GM12801 (cell line): Measurements from ENCODE around the gene ELK4.

ENCODE experiments used
- TF ChIP-seq, protein P1 (sequence below): IDR thresholded peaks from one replicate; pipeline ENCODE4 v1.5.1; 2011; ENCODE audit warnings: control low read depth; ENCODE audit not compliant: insufficient read length; ENCODE audit errors: extremely low read depth

The ELK4 gene, protein sequence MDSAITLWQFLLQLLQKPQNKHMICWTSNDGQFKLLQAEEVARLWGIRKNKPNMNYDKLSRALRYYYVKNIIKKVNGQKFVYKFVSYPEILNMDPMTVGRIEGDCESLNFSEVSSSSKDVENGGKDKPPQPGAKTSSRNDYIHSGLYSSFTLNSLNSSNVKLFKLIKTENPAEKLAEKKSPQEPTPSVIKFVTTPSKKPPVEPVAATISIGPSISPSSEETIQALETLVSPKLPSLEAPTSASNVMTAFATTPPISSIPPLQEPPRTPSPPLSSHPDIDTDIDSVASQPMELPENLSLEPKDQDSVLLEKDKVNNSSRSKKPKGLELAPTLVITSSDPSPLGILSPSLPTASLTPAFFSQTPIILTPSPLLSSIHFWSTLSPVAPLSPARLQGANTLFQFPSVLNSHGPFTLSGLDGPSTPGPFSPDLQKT

DNA sequence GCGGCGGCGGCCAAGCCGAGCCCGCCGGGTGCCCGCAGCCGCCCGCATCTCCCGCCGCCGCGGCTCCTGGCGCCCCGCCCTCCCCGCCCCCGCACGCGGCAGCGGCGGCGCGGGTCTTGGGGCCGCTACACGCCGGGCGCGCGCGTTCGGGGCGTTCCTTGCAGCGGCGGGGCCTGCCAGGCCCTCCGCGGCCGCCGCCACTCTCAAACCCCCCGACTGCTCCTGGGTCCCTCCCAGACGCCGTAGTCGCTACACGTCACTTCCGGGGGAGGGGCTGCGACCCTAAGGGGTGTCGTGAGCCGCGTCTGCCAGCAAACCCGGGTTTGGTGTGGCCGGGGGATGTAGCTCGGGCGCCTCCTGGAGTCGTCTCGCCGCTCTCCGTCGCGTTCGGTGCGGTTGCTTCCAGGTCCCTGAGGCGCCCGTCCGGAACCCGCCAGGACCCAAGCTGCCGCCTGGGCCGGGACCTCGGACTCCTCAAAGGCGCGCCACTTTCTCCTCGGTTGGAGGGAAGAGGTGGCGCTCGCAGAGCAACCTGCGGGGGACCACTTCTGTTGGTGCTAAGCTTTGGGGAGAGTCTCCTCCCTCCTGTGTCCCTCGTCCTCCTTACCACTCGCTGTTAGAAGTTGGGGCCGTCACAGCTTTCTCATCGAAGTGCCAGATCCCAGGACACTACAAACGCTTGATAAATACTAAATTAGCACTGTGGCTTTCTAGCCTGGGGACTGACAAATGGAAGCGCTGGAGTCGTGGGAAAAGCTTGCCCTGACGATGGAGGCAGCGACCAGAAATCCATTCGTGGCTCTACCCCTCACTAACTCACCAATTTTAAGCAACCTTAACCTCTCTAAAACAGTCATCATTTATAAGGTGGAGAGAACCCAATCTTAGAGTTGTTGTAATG, at the start of gene ELK4:
Gene ELK4, minus strand, starts transcription at position 244 of the 901 bp plus-strand sequence. CDS start 8,129 bp downstream, outside the sequence.
- TF ChIP-seq, protein P1, sequence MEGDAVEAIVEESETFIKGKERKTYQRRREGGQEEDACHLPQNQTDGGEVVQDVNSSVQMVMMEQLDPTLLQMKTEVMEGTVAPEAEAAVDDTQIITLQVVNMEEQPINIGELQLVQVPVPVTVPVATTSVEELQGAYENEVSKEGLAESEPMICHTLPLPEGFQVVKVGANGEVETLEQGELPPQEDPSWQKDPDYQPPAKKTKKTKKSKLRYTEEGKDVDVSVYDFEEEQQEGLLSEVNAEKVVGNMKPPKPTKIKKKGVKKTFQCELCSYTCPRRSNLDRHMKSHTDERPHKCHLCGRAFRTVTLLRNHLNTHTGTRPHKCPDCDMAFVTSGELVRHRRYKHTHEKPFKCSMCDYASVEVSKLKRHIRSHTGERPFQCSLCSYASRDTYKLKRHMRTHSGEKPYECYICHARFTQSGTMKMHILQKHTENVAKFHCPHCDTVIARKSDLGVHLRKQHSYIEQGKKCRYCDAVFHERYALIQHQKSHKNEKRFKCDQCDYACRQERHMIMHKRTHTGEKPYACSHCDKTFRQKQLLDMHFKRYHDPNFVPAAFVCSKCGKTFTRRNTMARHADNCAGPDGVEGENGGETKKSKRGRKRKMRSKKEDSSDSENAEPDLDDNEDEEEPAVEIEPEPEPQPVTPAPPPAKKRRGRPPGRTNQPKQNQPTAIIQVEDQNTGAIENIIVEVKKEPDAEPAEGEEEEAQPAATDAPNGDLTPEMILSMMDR = no peak

DNA sequence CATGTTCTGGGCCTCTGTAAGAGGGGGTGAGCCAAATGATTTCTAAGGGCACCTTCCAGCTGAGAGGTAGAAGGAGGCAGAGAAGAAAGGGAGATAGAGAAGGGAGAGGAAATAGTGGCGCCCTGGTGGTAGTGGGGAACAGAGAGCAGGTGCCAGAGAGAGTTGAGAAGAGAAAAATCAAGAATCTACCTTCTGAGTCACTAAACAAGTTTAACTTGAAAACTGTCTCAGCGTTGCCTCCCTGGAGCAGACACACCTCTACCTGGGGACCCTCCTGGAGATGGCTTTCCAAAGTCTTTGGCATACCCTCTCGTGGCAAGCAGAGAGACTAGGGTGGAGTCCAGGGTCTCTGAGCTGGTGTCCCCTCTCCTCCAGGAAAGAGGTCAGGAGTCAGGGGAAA, 49.6 kb upstream of the ELK4 start:
- TF ChIP-seq, protein P1 = no peak

DNA sequence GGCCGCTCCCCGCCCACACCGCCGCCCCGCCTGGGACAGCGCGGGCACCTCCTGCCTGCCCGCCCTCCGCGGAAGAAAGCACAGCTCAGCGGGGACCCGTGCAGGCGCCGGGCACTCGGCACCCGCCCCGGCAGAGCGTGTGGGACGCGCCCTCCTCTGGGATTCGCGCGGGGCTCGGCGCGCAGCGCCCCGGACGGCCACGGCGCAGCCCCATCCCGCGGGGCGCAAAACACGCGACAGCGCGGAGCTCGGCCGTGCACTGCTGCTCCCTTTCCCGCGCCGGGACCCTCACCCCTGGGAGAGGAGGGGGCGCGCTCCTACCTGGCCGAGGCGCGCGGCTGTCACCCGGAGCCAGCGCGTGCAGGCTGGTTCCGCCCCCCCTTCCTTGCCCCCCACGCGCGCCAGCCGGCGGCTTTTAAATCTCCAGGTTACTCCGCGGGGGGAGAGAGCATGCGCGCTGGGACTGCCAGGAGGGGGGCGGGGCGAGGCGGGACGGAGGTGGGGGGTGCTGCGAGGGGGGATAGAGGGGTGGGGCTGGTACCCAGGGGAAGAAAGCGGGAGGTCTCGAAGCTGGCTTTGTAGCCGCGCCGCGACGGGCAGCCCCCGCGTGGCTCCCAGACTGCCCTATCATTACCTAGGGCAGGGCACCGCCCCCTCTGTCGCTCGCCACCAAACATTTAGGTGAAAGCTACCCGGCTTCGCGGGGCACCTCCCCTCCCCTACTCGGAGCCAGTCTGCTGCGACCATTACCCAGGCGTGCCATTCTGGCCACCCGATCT, 48.5 kb upstream of the ELK4 start, which contains the start of gene SLC45A3:
Gene SLC45A3, minus strand, starts transcription at position 437 of the 779 bp plus-strand sequence. CDS start 15,853 bp downstream, outside the sequence.
- TF ChIP-seq, protein P1 = no peak

DNA sequence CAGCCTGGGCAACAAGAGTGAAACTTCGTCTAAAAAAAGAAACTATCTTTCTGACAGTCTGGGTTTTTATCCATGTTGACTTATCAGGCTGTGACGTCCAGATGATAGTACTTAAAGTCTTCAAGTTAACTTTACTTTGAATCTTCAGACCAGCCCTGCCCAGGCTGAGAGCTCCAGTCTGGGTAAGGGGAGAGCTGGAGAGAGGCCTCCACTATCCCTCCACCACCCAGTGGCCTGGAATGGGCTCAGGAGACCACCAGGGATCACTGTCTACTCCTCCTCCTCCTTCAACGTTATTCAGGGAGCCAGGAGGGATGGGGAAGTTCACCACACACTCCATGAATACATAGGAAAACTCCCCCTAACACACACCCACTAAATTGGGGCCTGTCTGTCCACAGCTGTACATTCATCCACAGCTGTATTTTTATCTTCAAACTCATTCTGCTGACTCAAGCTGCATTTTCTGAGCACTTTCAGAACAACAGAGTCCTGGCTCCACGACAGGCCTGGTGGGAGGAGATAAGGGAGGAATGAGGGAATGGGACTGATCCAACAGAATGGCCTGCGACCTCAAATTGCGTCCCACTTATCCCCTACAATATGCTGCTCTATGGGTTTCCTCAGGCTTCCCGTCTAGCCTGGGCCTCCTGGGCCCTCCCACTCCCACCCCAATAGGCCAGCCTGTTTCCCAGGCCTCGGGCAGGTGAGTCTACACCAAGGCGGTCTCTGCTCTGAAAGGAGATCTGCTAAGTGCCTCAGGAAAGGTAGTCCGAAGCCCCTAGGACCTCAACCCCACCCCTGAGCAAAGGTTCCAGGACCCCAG, 46.7 kb upstream of the ELK4 start:
- TF ChIP-seq, protein P1 = no peak

DNA sequence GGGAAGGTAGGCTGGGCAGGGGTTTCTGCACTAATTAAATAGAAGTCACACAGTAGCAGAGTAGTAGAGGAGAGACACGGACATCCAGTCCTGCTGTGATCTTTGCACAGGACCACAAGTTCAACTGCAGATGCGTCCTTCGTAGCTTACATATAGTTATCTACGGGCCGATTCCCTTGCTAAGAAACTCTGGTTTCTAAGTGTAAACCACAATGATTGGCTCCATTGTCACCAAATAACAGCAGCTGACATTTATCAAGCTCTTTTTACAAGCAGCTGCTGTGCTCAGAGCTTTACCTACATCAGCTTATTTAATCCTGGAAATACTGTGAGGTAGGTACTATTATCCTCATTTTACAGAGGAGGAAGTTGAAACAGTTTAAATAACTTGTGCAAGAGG, 45.4 kb upstream of the ELK4 start:
- TF ChIP-seq, protein P1 = no peak

DNA sequence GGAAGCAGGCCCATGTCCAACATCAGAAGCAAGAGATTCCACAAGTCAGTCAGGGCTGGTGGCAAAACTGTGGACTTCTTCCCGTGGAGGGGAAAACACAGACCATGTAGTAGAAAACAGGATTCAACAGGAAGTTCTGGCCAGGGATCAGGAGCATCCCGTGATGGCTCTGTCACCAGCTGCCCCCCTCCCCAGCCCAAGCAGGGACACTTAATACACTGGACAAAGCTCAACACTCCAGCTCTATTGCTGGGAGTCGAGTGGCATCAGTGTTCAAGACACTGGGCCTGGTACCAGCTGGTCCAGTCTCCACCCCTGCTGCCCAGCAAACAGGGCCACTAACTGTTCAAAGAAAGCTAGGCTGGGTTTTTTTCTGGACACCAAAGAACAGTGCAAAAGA, 44.8 kb upstream of the ELK4 start:
- TF ChIP-seq, protein P1 = no peak
